Panc1 (cell line): Measurements from ENCODE around the gene UCHL3. TPM values are rescaled to one million over a fixed set of nuclear protein-coding genes. Genes with fewer than 3 reads are reported as not detected.

Experiments used
- ATAC-seq: fragments of 200-7000 bp; cut with Tn5 transposase; 2 replicates; pipeline ENCODE4 v1.9.1; 2020; ENCODE audit warnings: mild to moderate bottlenecking, moderate library complexity
- BruUV-seq: library from RNA; stranded (reverse); fragments of 400-500 nt; replicated peaks from 2 replicates; lab custom pipeline; 2021; lab: Mats Ljungman, UMichigan
- CTCF ChIA-PET: fragments of 300-600 bp; sonication (Branson Sonifier 250); formaldehyde crosslinking; loops from one replicate; lab custom pipeline; 2022; ENCODE audit warnings: antibody characterized with exemption; lab: Charles Lee
- POLR2A ChIA-PET: fragments of 300-600 bp; sonication (Branson Sonifier 250); formaldehyde crosslinking; loops from one replicate; lab custom pipeline; 2022; ENCODE audit warnings: antibody characterized with exemption; lab: Charles Lee
- DNase-seq: peaks from one replicate; pipeline ENCODE4 v3.0.0-alpha.2; 2010; ENCODE audit warnings: low read depth, low spot score
- H3K27ac ChIP-seq: 2 replicates; pipeline ENCODE4 v1.5.1; 2011; ENCODE audit warnings: mild to moderate bottlenecking, low read length, inconsistent platforms
- H3K27me3 ChIP-seq: fragments of 200-500 bp; sonication (Bioruptor generic); 2 replicates; pipeline ENCODE4 v1.6.0; 2014; ENCODE audit warnings: low read length, inconsistent platforms; ENCODE audit not compliant: control insufficient read depth, insufficient read depth
- H3K36me3 ChIP-seq: fragments of 200-500 bp; sonication (Bioruptor generic); 2 replicates; pipeline ENCODE4 v1.5.1; 2014; ENCODE audit warnings: inconsistent platforms, mild to moderate bottlenecking, low read length, moderate library complexity; ENCODE audit not compliant: control insufficient read depth, insufficient read depth
- H3K4me1 ChIP-seq: 2 replicates; pipeline ENCODE4 v1.5.1; 2011; ENCODE audit warnings: inconsistent platforms, mild to moderate bottlenecking, low read length, moderate library complexity; ENCODE audit not compliant: control insufficient read depth, insufficient read depth
- H3K4me3 ChIP-seq, 2 experiments: 2 replicates each; pipeline ENCODE4 v1.5.1; 2011 to 2012; ENCODE audit warnings: low read depth in 2 of 2, low read length in 2 of 2, mild to moderate bottlenecking in 2 of 2, inconsistent platforms in 1 of 2, moderate library complexity in 1 of 2
- H3K9me3 ChIP-seq: fragments of 200-500 bp; sonication (Bioruptor generic); 2 replicates; pipeline ENCODE4 v1.5.1; 2014; ENCODE audit warnings: low read depth, mild to moderate bottlenecking, inconsistent platforms, low read length, moderate library complexity; ENCODE audit not compliant: control insufficient read depth, insufficient read depth
- POLR2AphosphoS5 ChIP-seq: IDR thresholded peaks from 2 replicates; pipeline ENCODE4 v1.6.1; 2012; ENCODE audit warnings: mild to moderate bottlenecking, low read depth, low read length, moderate library complexity
- SIN3A ChIP-seq: IDR thresholded peaks from 2 replicates; pipeline ENCODE4 v1.6.1; 2012; ENCODE audit warnings: low read depth, mild to moderate bottlenecking, low read length, moderate library complexity, borderline replicate concordance; ENCODE audit not compliant: insufficient read depth
- TCF7L2 ChIP-seq: IDR thresholded peaks from 2 replicates; pipeline ENCODE4 v1.6.1; 2011; ENCODE audit warnings: mild to moderate bottlenecking, low read depth, low read length, inconsistent platforms
- in situ Hi-C: cut with HindIII; loops from 2 replicates; pipeline ENCODE4 v1.10.0; 2016; ENCODE audit warnings: low sequenced_read_pairs, low pct_unique_long_range_greater_than_20kb
- intact Hi-C: fragments of 100-400 bp; cut with micrococcal nuclease; formaldehyde crosslinking; loops from one replicate; pipeline ENCODE4 v1.10.0; 2022; ENCODE audit not compliant: unreplicated experiment
- total RNA-seq: library from RNA; stranded (reverse); gene quantifications from one replicate; pipeline ENCODE4 v1.2.1, GENCODE V29; 2021; ENCODE audit not compliant: unreplicated experiment
- TF ChIP-seq, protein P1 (sequence below), 2 experiments: IDR thresholded peaks; 2 replicates each; pipeline ENCODE4 v1.6.1; 2011 to 2012; ENCODE audit warnings: low read depth in 2 of 2, control low read depth in 1 of 2, low read length in 1 of 2, mild to moderate bottlenecking in 1 of 2, moderate library complexity in 1 of 2; ENCODE audit not compliant: insufficient read depth in 1 of 2
- TF ChIP-seq, protein P2 (sequence below): fragments of 450-650 bp; IDR thresholded peaks from 2 replicates; pipeline ENCODE4 v1.5.1; 2017; ENCODE audit warnings: mild to moderate bottlenecking

UCHL3 gene
- total RNA-seq, 1 experiment from 2014 or later, result 29.3 TPM

DNA sequence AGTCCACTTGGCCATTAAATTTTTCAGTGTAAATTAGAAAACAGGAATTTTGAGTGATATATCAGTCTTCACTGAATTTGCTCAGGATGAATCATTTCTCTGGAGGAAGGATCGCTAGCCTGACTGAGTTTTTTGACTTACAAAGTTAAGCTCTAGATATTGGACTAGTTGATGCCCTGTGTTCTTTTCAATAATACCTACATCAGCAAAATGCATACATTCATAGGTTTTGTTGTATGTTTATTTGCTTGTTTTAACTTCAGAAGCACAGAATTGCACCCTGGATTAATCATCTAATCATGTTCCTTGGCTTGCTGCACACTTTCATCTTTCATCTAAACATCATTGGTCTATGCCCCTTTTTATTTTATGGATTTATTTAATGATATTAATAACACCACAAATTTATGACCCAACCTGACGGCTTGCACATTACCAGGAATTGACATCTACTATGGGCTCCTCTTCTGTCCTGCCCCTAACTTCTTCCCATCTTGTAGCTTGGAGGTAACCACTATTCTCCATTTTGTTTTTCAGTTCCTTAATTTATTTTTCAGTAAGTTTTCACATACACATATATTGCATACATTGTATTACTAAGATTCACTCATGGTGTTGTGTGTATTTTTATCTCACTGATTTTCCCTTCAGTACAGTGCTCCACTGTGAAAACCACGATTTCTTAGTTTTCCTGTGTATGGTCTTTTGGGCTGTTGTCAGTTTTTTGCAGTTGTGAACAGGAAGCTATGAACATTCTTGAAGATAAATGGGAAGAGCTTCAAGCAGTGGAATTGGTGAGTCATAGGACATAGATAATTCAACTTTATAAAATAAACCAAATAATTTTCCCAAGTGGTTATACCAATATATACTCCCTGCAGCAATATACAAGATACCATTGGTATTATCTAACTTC is 35.3 kb upstream of the UCHL3 start:
- ChIA-PET CTCF (no interaction called here), POLR2A (no interaction called here)
- Histone ChIP-seq H3K36me3 (no peaks in the 10 kb centered on the region), H3K4me1 (no peaks in the 10 kb centered on the region), H3K27ac (no peak overlapping the region), H3K9me3 (no peaks in the 10 kb centered on the region), H3K27me3 (no peaks in the 10 kb centered on the region), H3K4me3 (no peak overlapping the region)
- TF ChIP-seq, protein P1, sequence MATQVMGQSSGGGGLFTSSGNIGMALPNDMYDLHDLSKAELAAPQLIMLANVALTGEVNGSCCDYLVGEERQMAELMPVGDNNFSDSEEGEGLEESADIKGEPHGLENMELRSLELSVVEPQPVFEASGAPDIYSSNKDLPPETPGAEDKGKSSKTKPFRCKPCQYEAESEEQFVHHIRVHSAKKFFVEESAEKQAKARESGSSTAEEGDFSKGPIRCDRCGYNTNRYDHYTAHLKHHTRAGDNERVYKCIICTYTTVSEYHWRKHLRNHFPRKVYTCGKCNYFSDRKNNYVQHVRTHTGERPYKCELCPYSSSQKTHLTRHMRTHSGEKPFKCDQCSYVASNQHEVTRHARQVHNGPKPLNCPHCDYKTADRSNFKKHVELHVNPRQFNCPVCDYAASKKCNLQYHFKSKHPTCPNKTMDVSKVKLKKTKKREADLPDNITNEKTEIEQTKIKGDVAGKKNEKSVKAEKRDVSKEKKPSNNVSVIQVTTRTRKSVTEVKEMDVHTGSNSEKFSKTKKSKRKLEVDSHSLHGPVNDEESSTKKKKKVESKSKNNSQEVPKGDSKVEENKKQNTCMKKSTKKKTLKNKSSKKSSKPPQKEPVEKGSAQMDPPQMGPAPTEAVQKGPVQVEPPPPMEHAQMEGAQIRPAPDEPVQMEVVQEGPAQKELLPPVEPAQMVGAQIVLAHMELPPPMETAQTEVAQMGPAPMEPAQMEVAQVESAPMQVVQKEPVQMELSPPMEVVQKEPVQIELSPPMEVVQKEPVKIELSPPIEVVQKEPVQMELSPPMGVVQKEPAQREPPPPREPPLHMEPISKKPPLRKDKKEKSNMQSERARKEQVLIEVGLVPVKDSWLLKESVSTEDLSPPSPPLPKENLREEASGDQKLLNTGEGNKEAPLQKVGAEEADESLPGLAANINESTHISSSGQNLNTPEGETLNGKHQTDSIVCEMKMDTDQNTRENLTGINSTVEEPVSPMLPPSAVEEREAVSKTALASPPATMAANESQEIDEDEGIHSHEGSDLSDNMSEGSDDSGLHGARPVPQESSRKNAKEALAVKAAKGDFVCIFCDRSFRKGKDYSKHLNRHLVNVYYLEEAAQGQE (IDR thresholded peaks at IDR 0.05; ENCODE audit: insufficient read depth in 1 of 2, low read depth in 2 of 2, low read length in 1 of 2), result no peak
- no peak for TF ChIP-seq TCF7L2
- TF ChIP-seq, protein P2, sequence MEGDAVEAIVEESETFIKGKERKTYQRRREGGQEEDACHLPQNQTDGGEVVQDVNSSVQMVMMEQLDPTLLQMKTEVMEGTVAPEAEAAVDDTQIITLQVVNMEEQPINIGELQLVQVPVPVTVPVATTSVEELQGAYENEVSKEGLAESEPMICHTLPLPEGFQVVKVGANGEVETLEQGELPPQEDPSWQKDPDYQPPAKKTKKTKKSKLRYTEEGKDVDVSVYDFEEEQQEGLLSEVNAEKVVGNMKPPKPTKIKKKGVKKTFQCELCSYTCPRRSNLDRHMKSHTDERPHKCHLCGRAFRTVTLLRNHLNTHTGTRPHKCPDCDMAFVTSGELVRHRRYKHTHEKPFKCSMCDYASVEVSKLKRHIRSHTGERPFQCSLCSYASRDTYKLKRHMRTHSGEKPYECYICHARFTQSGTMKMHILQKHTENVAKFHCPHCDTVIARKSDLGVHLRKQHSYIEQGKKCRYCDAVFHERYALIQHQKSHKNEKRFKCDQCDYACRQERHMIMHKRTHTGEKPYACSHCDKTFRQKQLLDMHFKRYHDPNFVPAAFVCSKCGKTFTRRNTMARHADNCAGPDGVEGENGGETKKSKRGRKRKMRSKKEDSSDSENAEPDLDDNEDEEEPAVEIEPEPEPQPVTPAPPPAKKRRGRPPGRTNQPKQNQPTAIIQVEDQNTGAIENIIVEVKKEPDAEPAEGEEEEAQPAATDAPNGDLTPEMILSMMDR, result no peak
- no peak for TF ChIP-seq SIN3A
- TF ChIP-seq POLR2AphosphoS5, result no peak
- intact Hi-C loops, result no loop called here
- no peak for DNase-seq
- in situ Hi-C loops, result no loop called here
- no TSS peak for BruUV-seq
- ATAC-seq, result no peak

DNA sequence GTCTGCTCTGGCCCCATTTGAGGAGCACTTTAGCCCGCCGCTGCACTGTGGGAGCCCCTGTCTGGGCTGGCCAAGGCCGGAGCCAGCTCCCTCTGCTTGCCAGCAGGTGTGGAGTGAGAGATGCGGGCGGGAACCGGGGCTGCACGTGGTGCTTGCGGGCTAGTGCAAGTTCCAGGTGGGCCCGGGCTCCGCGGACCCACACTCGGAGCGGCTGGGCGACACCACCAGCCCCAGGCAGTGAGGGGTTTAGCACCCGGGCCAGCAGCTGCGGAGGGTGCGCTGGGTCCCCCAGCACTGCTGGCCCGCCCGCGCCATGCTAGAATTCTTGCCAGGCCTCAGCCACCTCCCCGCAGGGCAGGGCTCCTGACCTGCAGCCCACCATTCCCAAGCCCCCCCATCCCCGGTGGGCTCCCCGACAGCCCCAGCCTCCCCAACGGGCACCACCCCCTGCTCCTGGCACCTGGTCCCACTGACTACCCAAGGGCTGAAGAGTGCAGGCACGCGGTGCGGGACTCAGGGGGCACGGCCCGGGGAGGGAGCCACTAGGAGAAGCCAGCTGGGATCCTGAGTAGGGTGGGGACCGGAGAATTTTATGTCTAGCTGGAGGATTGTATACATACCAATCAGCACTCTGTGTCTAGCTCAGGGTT is 31.0 kb upstream of the UCHL3 start:
- no TSS peak for BruUV-seq
- intact Hi-C loops, result no loop called here
- Histone ChIP-seq H3K9me3 (no peaks in the 10 kb centered on the region), H3K4me1 (no peaks in the 10 kb centered on the region), H3K27ac (no peak overlapping the region), H3K27me3 (no peaks in the 10 kb centered on the region), H3K4me3 (no peak overlapping the region), H3K36me3 (no peaks in the 10 kb centered on the region)
- TF ChIP-seq, protein P2, result no peak
- no peak for DNase-seq
- in situ Hi-C loops, result no loop called here
- ChIA-PET CTCF (no interaction called here), POLR2A (no interaction called here)
- no peak for ATAC-seq
